GM12801 (cell line): Measurements from ENCODE around the gene NFKBIE.

Source experiments
- TF ChIP-seq, protein P1 (sequence below): IDR thresholded peaks from one replicate; pipeline ENCODE4 v1.5.1; 2011; ENCODE audit warnings: control low read depth; ENCODE audit not compliant: insufficient read length; ENCODE audit errors: extremely low read depth

The NFKBIE gene

DNA sequence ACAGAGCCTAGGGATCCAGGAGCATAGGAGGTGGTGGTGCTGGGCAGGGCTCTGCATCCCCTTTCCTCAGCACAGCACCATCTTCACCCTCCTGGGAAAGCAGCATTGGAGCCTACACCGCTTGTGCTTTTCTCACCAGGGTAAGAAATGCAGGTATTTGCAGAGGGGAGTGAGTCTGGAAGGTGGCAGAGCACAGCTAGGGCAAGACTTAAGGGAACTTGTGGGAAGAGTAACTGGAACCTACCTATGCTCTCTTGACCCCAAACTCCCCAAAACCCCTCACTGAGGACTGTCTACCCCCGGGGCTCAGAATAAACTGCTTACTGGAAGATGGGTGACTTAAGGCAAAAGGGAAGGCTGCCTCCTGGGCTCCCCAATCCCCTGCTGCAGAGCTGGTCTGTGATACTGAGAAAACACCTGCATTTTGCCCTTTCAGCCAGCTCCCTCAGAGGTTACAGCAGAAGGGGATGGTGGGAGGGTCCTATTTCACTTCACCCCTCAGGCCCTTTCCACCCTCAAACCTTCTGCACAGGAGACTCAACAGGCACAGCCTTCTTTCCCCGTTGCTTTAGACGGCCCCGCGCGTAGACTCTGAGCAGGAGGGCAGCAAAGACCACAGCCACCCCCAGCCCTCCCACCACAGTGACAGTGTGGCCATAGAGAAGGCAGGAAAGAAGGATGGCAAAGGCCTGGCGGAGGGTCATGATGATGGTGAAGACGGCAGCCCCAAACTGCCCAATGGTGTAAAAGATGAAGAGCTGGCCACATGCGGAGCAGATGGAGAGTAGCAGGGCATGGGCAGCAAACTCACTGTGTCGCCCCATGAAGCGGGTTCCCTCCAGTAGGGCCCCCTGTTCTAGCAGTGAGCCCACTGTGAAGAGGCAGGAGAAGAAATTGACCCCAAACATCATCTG is 10.9 kb downstream of the NFKBIE start:
- TF ChIP-seq, protein P1, sequence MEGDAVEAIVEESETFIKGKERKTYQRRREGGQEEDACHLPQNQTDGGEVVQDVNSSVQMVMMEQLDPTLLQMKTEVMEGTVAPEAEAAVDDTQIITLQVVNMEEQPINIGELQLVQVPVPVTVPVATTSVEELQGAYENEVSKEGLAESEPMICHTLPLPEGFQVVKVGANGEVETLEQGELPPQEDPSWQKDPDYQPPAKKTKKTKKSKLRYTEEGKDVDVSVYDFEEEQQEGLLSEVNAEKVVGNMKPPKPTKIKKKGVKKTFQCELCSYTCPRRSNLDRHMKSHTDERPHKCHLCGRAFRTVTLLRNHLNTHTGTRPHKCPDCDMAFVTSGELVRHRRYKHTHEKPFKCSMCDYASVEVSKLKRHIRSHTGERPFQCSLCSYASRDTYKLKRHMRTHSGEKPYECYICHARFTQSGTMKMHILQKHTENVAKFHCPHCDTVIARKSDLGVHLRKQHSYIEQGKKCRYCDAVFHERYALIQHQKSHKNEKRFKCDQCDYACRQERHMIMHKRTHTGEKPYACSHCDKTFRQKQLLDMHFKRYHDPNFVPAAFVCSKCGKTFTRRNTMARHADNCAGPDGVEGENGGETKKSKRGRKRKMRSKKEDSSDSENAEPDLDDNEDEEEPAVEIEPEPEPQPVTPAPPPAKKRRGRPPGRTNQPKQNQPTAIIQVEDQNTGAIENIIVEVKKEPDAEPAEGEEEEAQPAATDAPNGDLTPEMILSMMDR = no peak

DNA sequence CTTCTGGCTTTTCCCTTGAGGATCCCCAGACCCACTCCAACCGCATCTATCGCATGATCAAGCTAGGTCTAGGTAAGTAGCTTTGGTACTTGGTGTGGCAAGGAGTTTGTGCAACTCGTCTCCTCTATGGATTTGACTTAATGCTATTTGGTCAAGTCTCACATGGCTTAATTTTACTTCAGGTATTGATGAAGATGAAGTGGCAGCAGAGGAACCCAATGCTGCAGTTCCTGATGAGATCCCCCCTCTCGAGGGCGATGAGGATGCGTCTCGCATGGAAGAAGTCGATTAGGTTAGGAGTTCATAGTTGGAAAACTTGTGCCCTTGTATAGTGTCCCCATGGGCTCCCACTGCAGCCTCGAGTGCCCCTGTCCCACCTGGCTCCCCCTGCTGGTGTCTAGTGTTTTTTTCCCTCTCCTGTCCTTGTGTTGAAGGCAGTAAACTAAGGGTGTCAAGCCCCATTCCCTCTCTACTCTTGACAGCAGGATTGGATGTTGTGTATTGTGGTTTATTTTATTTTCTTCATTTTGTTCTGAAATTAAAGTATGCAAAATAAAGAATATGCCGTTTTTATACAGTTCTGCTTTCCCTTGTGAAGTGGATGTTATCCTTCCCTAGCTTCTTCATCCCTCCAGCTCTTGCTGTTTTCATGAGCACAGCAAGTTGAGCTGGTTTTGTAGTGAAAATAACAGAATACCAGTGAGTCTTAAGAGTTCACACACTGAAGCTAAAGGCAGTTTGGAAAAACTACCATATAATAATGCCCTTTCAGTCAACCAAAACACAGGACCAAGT is 11.8 kb downstream of the NFKBIE start:
- TF ChIP-seq, protein P1 = no peak

DNA sequence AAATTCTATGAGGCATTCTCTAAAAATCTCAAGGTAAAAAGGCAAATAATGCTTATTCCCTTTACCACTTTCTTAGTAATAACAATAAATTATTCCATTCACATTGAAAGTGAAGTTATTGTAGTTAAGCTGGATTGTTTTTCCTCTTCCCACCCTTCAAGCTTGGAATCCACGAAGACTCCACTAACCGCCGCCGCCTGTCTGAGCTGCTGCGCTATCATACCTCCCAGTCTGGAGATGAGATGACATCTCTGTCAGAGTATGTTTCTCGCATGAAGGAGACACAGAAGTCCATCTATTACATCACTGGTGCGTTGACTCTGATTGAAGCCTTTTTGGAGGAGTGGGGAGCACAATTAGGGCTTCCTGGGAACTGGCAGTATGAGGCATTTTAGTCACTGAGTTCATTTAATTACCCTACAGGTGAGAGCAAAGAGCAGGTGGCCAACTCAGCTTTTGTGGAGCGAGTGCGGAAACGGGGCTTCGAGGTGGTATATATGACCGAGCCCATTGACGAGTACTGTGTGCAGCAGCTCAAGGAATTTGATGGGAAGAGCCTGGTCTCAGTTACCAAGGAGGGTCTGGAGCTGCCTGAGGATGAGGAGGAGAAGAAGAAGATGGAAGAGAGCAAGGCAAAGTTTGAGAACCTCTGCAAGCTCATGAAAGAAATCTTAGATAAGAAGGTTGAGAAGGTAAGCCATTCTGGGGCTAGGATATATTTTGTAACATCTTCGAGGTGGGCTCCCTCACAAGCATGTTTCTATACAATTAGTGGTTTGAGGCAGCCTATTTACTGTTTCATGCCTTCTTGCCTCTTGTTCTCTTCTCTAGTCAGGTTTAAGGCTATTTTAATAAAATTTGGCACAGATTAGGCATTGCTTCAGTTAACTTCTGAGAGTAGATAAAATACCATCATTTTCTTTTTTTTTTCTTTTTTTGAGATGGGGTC is 13.5 kb downstream of the NFKBIE start:
- TF ChIP-seq, protein P1 = no peak

DNA sequence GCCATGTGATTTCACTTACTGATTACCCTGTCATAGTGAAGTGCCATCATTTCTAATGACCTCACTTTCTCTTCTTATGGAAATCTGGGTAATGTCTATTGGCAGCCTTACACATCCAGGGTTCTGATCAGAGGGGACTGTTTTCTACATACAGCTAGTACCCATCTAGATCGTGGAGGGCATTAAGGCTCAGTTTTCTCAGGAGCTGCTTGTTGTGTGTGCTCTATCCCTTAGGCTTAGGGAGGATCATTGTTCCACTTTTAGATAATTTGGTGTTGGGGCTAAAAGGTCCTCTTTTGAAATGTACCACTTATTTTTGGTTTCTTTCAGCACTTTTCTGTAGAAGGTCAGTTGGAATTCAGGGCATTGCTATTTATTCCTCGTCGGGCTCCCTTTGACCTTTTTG is 14.6 kb downstream of the NFKBIE start:
- TF ChIP-seq, protein P1 = no peak

DNA sequence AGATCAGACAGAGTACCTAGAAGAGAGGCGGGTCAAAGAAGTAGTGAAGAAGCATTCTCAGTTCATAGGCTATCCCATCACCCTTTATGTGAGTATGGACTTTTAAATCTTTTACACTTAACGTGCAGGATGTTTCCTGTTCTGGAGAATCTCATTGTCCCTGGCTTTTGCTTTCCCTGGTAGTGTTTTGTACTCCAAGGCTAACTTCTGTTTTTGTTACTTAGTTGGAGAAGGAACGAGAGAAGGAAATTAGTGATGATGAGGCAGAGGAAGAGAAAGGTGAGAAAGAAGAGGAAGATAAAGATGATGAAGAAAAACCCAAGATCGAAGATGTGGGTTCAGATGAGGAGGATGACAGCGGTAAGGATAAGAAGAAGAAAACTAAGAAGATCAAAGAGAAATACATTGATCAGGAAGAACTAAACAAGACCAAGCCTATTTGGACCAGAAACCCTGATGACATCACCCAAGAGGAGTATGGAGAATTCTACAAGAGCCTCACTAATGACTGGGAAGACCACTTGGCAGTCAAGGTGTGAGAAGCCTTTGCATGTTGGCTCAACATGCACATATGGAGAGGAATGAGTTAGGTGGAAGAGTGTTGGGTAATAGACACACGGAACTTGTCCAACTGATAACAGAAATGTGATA is 15.2 kb downstream of the NFKBIE start:
- TF ChIP-seq, protein P1 = no peak

DNA sequence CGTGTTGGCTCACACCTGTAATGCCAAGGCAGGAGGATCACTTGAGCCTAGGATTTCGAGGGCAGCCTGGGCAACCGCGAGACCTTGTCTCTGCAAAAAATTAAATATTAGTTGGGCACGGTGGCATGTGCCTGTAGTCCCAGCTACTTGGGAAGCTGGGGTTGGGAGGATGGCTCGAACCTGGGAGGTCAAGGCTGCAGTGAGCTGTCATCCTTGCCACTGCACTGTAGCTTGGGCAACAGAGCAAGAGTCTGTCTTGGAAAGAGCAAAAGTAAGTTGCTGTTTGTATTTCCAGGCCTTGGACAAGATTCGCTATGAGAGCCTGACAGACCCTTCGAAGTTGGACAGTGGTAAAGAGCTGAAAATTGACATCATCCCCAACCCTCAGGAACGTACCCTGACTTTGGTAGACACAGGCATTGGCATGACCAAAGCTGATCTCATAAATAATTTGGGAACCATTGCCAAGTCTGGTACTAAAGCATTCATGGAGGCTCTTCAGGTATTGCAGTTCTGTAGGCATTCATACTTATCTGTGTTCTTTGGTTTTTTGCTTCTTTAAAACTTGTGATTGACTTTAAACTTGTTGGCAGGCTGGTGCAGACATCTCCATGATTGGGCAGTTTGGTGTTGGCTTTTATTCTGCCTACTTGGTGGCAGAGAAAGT is 16.1 kb downstream of the NFKBIE start:
- TF ChIP-seq, protein P1 = no peak
